GM21528 (cell line): ENCODE results near the gene TPBGL.
A peak's percentile ranks its signal among the peaks of the same experiment; 100 is the strongest.

Source experiments
- ATAC-seq: cut with Tn5 transposase; IDR thresholded peaks from one replicate; pipeline ENCODE4 v1.9.1; 2021; ENCODE audit warnings: mild to moderate bottlenecking, moderate library complexity; ENCODE audit not compliant: unreplicated experiment, low FRiP score

TPBGL gene

GRCh38 chr11:75205564-75206020 is 35.0 kb upstream of the TPBGL start:
- no peak for ATAC-seq

GRCh38 chr11:75208446-75208845 is 32.1 kb upstream of the TPBGL start:
- no peak for ATAC-seq

- no peak for ATAC-seq
Observed at GRCh38 chr11:75212411-75212810, 28.2 kb upstream of the TPBGL start.

- ATAC-seq, result no peak
Observed at GRCh38 chr11:75214411-75214821, 26.2 kb upstream of the TPBGL start.

- no peak for ATAC-seq
Observed at GRCh38 chr11:75214843-75215242, 25.7 kb upstream of the TPBGL start.

- no peak for ATAC-seq
Observed at GRCh38 chr11:75219869-75220268, 20.7 kb upstream of the TPBGL start.

- no peak for ATAC-seq
Observed at GRCh38 chr11:75223954-75224643, 16.5 kb upstream of the TPBGL start.

GRCh38 chr11:75225794-75226193 is 14.8 kb upstream of the TPBGL start:
- ATAC-seq, result no peak

GRCh38 chr11:75229466-75229865 is 11.1 kb upstream of the TPBGL start:
- ATAC-seq, result no peak

- no peak for ATAC-seq
Observed at GRCh38 chr11:75230621-75231020, 10.0 kb upstream of the TPBGL start.

GRCh38 chr11:75233754-75234172 is 6.8 kb upstream of the TPBGL start:
- no peak for ATAC-seq

GRCh38 chr11:75236062-75236461 is 4.5 kb upstream of the TPBGL start:
- no peak for ATAC-seq

GRCh38 chr11:75237050-75237449 is 3.5 kb upstream of the TPBGL start:
- no peak for ATAC-seq

- no peak for ATAC-seq
Observed at GRCh38 chr11:75238595-75239440, 1.8 kb upstream of the TPBGL start.

- ATAC-seq, result no peak
Observed at GRCh38 chr11:75239531-75240290, 863 bp upstream of the TPBGL start.

- ATAC-seq, result peak; percentile 81
Observed at GRCh38 chr11:75241036-75241905, 697 bp downstream of the TPBGL start.

- ATAC-seq, result peak; percentile 20
Observed at GRCh38 chr11:75241906-75242644, 1.5 kb downstream of the TPBGL start.

- ATAC-seq, result no peak
Observed at GRCh38 chr11:75242722-75243600, 2.4 kb downstream of the TPBGL start.
